ENCODE results near the gene HIF3A.
"Not testable (repeated sequence)": the region's sequence is repeated elsewhere in the genome, so short reads cannot be mapped to it uniquely, and the experiment has no call there.

- not testable (repeated sequence) for TF ChIP-seq CTCF (conservative IDR thresholded peaks at IDR 0.05); EZH2 (IDR thresholded peaks at IDR 0.05; ENCODE audit: low read depth)
These were observed 22.9 kb upstream of the HIF3A start for GRCh38 chr19:46273931-46274330.

Measured in PC-9 (cell line).